ENCODE results near the gene DISC1.
"Not testable (repeated sequence)": the region's sequence is repeated elsewhere in the genome, so short reads cannot be mapped to it uniquely, and the experiment has no call there.

Gene DISC1

DNA sequence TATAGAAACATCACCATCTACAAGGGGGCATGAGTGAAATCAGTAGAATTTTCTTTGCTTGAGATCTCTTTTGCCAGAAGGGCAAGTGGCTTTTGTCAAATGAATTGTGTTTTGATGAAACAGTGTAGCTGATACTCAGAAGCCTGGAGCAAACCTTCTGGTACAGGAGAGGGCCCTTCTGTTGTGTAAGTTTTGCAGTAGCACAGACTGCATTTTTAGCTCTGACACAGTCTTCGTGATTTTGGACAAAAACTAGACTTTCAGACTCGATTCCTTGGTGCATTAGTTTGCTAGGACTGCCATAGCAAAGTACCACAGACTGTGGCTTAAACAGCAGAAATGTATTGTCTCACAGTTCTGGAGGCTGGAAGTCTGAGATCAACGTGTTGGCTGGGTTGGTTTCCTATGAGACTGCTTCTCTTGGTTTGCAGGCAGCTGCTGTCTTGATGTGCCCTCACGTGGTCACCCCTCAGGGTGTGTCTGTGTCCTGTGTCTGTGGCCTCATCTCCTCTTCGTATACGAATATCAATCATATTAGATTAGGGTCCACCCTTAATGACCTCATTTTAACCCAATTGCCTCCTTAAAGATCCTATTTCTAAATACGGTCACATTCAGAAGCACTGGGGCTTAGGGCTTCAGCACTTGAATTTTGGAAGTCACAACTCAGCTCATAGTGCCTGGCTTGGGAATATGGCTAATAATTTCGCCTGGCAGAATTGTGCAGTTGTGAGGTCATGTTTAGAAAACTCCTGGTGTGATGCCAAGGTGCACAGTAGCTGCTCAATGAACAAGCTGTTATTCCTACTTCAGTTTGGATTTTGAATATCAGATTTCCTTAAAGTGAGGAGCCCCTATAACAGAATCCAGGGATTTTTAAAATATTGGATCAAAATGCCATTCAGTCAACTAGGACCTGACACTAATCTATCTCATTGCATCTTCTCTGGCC is 21.2 kb upstream of the DISC1 start:
- DNase-seq (ENCODE audit: low read depth in 3 of 3) = no peak

DNA sequence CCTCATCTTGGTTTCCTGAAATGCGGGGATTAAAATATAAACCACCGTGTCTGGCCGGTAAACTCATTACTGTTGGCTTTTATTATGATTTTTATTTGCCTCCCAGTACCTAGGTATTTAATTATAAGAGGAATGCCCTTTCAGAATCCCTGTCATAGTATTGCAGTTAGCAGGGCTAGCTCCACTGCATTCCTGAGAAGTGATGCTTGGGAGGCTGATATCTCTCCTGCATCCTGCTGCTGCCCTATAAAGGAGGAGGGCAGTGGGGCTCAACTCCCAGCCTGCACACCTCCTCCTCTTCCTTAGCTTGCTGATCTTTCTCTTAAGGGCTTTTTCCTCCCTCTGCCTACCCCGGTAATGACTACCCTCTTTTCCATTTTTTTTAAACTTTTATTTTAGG is 19.9 kb upstream of the DISC1 start:
- no peak for DNase-seq (ENCODE audit: low read depth in 3 of 3)

DNA sequence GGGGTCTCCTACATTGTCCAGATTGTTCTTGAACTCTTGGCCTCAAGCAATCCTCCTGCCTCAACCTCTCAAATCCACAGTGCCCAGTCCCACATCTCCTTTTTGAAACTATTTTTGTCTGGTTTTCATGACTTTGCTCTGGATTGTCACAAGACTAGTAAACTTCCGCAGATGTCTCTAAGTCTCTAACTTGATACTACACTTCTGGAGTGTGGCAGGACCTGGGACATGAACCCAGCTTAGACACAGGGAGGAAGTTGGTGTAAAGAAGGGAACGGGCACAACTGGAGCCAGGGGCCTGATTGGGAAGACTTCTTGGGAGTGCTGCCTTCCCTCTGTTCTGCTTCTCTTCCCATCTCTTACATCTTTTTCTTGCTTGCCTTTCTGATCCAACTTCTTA is 16.2 kb upstream of the DISC1 start:
- DNase-seq (ENCODE audit: low read depth in 3 of 3) = no peak

DNA sequence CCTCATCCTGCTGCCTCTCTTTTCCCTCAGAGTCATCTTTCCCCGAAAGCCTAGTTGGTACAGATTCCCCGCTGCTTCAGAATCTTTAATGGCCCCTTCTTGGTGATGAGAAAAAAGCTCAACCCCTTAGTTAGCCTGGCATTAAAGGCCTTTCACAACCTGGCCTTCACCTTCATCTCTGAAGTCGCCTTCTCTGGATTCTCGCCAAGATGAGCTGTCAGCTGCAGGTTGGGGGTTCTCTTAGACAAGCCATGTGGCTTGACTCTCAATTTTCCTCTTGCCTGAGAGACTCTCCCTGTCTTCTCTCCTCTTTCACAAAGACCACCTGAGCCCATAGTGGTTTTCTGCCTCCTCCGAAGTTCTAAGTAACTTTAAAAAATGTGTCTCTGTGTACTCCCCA is 15.5 kb upstream of the DISC1 start:
- no peak for DNase-seq (ENCODE audit: low read depth in 3 of 3)

DNA sequence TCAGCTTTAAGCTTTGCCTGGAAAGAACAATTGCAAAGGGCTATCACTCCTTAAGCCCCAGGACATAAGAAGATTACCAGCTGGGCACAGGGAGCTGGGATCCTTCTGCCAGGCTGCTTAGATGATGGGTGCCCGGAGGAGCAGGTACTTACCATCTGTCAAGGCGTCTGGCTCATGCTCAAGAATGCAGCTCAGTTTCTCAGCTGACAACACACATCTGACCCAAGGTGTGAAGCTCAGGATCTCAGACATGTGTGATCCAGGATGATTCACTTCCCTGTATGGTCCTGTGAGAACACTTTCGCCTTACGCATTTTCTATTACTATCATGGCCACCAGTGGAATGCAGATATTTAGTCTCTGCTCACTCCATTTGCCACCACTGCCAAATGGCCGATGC is 14.7 kb upstream of the DISC1 start:
- no peak for DNase-seq (ENCODE audit: low read depth in 3 of 3)

DNA sequence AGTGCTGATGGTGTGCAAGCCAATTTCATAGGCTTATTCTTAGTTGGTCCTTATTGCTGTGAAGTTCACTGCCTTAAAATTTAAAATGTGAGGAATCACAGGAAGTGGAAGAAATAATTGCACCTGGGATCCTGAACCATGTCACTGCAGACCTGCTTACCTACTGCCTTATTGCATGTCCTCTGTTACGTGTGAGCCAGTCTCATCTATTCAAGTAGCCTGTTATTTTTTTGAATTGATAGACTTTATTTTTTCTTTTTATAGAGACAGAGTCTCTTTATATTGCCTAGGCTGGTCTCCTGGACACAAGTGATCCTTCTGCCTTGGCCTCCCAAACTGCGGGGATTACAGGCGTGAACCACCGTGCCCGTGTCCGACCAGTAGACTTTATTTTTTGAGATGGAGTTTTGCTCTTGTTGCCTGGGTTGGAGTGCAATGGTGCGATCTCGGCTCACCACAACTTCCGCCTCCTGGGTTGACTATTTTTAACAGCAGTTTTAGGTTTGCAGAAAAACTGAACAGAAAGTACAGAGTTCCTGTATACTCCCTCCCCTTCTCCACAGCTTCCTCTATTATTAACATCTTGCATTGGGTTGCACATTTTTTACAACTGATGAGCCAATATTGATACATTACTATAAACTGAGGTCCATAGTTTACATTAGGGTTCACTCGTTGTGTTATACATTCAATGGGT is 14.0 kb upstream of the DISC1 start:
- no peak for DNase-seq (ENCODE audit: low read depth in 3 of 3)

DNA sequence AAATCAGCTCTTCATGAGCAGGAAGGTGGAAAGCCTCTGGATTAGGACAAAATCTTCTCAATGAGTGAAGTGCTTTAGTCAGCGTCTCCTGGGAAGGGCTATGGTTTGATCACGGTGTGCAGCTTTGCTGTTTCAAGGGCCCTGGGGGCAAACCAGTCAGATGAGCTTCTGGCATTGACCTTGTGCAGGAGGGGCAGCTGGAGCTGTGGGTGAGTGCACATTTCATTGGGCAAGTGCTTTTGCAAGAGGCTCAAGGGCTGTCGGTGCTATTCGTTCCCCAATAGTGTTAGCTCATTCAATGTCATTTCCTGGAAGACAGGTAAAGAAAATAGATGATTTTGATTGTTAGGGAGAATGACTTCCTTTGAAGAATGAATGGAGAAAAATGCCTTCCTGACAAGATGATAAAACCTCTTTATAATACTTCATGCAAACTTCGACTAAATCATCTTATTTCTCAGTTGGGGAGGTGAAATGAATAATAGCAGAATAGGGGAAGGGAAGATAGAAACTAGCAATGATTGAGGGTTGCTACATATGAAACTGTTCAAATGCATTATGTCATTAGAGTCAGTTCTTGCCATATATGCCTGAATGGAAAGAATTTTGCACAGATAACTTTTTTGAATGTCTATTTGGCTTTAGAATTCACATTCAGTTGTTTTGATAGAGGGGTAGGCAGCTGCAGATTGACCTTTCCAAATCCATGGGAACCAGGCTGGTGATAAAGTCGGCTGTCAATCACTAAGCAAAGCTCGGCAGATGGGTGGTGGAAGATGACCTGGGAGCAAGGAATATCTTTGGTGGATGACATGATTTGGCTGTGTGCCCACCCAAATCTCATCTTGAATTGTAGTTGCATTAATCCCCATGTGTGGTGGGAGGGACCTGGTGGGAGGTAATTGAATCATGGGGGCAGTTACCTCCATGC is 12.9 kb upstream of the DISC1 start:
- DNase-seq (ENCODE audit: low read depth in 3 of 3) = no peak

DNA sequence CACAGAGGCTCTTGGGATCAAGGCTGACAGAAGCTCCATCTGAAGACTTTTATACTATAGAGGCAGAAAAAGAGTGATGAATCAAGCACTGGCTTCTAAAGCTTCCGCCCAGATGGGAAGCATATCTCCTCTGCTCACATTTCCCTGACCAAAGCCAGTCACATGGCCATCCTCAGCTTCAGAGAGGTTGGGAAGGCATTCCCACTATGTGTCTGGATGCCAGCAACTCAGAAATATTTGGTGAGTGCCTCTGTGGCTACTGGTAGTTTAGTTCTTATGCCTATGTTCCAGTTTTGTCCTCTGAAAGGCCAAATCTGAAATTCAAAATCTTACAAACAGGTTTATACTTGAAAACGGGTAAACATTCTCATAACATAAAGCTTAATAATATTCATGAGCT is 9.9 kb upstream of the DISC1 start:
- DNase-seq (ENCODE audit: low read depth in 3 of 3) = no peak

DNA sequence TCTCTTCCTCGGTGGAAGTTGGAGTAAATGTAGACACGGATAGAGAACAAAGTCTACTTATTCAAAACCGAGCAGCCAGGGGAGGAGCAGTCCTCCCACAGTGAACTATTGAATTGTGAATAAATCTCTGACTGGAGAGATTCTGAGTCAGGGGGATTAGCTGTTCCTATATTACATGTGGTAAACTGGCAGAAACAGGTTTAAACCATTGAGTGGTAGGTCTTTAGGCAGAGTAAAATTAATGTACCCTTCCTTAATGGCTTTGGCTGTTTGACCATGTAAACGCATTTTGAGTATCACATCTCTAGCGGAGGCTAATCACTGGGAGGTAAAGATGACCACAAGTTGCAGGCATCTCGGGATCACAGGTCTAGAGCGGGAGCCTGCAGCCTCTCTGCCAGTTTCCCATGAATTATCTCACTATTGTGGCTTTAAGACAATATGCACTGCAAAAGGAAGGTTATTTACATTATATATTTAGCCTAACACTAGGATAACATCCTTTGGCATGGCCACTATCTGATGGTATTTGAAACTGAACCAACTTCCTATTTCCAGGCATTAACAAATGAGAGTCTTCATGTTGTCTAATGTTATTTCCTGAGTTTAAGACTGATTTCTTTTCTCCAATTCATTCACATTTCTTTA is 7.9 kb upstream of the DISC1 start:
- no peak for DNase-seq (ENCODE audit: low read depth in 3 of 3)

DNA sequence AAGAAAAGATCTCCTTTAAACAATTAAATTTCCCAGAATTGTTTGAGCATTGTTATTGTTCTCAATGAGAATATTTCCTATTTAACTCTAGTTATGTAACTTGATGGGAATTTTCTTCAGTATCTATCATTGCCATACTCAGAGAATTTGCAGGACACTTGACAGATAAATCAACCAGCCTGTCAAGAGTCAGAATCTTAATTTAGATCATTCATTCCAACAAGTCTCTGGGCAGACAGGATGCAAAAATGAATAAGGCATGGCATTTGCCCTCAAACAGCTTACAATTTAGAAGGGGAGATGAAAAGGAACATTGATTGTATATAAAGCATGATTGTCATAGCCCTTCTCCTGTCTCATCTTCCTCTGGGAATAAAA is 7.3 kb upstream of the DISC1 start:
- DNase-seq (ENCODE audit: low read depth in 3 of 3) = no peak

DNA sequence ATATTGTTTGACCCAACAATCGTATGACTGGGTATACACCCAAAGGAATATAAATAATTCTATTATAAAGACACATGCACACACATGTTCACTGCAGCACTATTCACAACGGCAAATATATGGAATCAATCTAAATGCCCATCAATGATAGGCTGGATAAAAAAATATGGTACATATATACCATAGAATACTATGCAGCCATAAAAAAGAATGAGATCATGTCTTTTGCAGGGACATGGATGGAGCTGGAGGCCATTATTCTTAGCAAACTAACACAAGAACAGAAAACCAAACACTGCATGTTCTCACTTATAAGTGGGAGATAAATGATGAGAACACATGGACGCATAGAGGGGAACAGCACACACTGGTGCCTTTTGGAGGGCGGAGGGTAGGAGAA is 1.5 kb upstream of the DISC1 start:
- not testable (repeated sequence) for DNase-seq (ENCODE audit: low read depth in 3 of 3)

DNA sequence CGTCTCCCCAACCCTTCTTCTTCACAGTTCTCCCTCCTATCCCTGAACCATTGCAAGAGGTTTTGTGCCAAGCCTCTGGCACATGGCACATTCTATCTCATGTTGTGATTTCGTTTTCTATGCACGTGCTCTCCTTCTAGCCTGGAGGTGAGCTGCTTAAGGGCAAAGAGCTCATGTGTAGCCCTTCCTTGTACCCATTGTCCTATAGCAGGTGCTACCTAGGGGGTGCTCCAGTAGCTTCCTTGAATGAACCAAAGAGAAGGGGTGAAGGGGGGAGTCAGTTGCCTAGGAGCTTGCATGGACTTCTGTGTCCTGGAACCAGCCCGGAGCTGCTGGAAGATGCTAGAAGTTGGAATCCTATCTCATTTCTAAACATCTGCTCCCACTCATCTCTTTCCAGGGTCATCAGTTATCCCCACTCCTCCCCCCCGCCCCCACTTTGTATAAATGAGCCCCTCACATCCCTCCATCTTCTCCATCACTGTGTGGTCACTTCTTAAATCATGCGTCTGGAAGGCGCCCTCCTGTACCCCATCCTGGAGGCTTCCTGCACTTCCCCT is 535 bp upstream of the DISC1 start:
- peak in 1 of 3 experiments; percentile 2 for DNase-seq (ENCODE audit: low read depth in 3 of 3)

DNA sequence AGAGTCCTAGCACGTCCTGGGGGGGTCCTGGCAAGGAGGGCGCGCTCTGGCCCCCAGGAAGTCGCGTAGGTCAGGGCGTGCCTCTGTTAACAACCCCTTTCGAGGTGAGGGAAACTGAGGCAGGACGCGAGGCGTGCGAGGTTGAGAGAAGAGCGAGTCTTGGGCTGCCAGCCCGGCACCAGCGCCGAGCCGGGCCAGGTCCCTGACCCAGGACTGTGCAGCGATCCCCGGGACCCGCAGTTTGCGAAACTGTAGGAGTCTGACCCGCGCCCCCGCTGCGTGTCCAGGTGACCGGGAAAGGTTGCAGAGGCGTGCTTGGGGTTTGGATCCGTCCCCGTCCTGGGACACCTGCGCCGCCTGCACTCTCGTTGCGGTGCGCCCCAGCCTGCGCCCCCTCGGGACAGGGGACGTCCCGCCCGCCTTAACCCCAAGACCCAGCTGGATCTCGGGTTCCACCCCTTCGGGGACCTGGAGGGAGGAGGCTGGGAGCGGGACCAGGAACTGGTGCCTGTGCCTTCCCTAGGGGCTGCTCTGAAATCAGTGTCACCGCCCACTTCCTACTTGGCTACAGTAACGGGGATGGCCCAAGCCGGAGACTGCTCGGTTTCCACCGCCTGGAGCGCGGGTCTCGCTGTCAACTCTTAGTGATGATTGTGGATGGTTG is 493 bp downstream of the DISC1 start:
- peak in 2 of 3 experiments; percentile 5 to 15 for DNase-seq (ENCODE audit: low read depth in 3 of 3)

DNA sequence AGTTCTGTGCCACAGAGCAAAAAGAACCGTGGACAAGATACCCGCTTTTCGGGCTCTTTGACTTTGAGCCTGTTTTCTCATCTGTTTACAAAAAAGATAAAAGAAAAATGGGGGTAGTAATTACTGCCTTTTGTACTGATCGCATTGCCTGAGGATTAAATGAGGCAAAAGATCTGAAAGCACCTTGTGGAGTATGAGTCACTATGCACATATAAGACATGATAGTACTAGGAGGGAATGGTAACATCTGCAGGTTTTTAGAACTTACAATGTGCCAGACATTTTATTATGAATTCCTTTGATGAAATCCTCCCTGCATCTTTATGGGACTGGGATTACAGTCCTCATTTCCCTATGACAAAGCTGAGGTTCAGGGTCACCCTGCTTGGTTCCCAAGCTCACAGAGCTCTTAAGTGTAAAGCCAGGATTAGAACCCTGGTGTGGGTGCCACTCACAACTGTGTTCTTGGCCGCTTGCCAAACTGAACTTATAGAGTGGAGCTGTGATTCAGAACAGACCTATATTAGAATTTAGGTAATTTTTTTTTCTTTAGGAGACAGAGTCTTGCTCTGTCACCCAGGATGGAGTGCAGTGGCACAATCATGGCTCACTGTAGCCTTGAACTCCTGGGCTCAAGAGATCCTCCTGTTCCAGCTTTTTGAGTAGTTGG is 1.8 kb downstream of the DISC1 start:
- peak in 2 of 3 experiments; percentile 15 to 32 for DNase-seq (ENCODE audit: low read depth in 3 of 3)

DNA sequence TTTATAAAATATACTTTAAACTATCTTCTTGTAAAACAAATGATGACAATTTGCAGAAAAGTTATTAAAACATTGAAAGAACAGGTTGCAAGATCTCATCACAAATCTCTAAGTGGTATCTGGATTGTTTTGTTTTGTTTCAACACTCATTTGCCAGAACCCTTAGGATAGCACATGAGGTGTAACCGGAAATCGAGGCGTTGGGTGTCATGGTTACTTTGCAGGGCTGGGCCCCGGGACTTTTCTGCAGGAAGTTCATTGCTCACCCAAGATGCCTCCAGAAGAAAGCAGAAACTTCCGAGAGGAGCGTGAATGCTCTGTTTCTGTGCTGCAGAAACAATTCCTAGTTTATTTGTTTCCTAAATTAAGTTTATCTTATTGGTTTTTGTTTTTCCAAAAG is 2.5 kb downstream of the DISC1 start:
- DNase-seq (ENCODE audit: low read depth in 3 of 3) = no peak

DNA sequence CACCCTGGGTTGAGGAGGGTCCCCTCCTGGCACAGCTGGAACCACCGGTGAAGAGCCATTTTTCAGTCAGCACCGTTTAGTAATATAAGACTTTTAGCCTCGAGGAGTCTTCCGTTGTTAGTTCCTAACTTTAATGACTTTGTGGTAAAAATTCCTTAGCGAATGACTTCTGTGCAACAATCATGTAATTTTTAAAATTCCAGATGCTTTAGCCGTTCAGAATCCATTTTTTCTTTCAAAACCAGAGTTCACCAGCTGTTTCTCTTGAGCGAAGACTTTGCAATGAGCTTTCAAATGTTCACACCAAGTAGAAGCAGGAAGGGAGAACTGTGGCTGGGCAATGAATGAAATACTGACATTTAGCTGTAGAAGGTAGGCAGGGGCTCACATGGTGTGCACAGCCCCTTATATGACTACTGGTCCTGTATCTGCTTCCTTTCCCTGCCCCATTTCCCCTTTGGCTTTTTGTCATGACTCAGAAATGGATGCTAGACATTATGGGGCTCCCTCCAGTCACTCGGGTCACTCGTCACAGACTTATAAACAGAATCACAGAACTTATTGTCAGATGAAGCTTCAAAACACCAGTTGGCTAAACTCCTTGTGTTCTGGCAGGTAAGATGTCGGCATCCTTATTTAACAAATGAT is 4.1 kb downstream of the DISC1 start:
- no peak for DNase-seq (ENCODE audit: low read depth in 3 of 3)

DNA sequence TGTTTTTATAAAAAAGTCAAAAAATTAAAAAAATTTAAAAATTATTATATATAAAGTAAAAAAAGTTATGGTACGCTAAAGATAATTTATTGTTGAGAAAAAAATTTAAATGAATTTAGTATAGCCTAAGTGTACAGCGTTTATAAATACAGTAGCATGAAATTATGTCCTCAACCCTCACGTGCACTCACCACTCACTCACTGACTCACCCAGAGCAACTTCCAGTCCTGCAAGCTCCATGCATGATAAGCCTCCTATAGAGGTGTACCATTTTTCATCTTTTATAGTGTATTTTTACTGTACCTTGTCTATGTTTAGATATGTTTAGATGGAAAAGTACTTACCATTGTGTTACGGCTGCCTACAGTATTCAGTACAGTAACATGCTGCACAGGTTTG is 5.1 kb downstream of the DISC1 start:
- DNase-seq (ENCODE audit: low read depth in 3 of 3) = no peak

DNA sequence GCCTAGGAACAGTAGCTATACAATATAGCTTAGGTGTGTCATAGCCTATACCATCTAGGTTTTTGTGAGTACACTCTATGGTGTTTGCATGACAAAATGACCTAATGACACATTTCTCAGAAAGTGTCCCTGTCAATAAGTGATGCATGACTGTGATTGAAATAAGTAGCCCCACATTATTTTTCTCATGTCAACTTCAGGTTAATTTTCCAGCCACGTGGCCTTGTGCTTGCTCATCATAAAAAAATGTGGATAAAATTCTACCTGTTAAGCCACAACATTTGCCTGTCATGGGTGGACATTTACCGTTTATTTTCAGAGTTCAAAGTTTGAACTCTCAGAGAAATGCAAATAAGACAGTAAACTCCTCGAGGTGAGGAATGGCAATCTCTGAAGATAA is 5.5 kb downstream of the DISC1 start:
- no peak for DNase-seq (ENCODE audit: low read depth in 3 of 3)

DNA sequence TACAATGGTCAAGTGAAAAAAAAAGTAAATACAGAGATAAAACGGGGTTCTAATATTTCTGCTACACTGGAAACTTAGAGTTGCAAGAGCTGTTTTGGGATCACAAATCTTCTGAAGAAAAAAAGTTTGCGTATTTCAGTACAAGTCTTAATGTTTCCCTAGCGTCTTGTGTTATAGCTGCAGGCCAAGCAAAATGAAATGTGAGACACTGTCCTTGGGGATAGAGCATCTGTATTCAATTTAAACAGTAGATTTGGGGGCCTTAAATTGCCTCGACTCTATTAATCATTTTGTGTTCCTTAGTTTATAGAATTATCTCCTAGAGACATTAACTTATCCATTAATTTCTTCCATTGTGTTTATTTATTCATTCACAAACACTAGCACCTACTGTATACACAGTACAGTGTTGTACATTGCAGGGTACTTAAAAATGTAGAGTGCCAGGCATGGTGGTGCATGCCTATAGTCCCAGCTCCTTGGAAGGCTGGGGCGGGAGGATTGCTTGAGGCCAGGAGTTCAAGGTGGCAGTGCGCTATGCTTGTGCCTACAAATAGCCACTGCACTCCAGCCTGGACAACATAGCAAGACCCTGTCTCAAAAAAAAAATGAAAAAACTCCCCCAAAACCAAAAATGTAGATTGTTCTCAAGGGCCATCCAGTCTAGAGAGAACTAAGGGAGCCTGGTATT is 7.9 kb downstream of the DISC1 start:
- no peak for DNase-seq (ENCODE audit: low read depth in 3 of 3)
